ENCODE measurements around the gene HBM. TPM values are rescaled to one million over a fixed set of nuclear protein-coding genes. Genes with fewer than 3 reads are reported as not detected.
A peak's percentile ranks its signal among the peaks of the same experiment; 100 is the strongest.

Gene HBM
- total RNA-seq, 1 donor from 2014 or later: not detected

DNA sequence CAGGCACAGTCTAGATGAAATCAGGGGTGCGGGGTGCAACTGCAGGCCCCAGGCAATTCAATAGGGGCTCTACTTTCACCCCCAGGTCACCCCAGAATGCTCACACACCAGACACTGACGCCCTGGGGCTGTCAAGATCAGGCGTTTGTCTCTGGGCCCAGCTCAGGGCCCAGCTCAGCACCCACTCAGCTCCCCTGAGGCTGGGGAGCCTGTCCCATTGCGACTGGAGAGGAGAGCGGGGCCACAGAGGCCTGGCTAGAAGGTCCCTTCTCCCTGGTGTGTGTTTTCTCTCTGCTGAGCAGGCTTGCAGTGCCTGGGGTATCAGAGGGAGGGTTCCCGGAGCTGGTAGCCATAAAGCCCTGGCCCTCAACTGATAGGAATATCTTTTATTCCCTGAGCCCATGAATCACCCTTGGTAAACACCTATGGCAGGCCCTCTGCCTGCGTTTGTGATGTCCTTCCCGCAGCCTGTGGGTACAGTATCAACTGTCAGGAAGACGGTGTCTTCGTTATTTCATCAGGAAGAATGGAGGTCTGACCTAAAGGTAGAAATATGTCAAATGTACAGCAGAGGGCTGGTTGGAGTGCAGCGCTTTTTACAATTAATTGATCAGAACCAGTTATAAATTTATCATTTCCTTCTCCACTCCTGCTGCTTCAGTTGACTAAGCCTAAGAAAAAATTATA is 12.3 kb downstream of the HBM start:
- Mint-ChIP-seq H3K27ac (ENCODE audit: unreplicated experiment) (no peak overlapping the region), H3K27me3 (ENCODE audit: unreplicated experiment) (peaks cover 19% of the 10 kb centered on the region), H3K36me3 (ENCODE audit: low read depth, unreplicated experiment) (peaks cover 4% of the 10 kb centered on the region), H3K4me1 (ENCODE audit: unreplicated experiment) (peaks cover 3% of the 10 kb centered on the region), H3K4me3 (ENCODE audit: unreplicated experiment) (no peak overlapping the region), H3K9me3 (ENCODE audit: unreplicated experiment) (no peaks in the 10 kb centered on the region)
- no peak for DNase-seq (ENCODE audit: low spot score)
- TF ChIP-seq, protein P1, sequence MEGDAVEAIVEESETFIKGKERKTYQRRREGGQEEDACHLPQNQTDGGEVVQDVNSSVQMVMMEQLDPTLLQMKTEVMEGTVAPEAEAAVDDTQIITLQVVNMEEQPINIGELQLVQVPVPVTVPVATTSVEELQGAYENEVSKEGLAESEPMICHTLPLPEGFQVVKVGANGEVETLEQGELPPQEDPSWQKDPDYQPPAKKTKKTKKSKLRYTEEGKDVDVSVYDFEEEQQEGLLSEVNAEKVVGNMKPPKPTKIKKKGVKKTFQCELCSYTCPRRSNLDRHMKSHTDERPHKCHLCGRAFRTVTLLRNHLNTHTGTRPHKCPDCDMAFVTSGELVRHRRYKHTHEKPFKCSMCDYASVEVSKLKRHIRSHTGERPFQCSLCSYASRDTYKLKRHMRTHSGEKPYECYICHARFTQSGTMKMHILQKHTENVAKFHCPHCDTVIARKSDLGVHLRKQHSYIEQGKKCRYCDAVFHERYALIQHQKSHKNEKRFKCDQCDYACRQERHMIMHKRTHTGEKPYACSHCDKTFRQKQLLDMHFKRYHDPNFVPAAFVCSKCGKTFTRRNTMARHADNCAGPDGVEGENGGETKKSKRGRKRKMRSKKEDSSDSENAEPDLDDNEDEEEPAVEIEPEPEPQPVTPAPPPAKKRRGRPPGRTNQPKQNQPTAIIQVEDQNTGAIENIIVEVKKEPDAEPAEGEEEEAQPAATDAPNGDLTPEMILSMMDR (IDR thresholded peaks at IDR 0.05; ENCODE audit: unreplicated experiment): no peak

DNA sequence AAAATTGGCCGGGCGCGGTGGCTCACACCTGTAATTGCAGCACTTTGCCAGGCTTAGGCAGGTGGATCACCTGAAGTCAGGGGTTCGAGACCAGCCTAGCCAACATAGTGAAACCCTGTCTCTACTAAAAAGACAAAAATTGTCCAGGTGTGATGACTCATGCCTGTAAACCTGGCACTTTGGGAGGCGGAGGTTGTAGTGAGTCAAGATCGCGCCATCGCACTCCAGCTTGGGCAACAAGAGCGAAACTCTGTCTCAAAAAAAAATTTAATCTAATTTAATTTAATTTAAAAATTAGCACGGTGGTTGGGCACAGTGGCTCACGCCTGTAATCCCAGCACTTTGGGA is 12.9 kb downstream of the HBM start:
- TF ChIP-seq, protein P1 (IDR thresholded peaks at IDR 0.05; ENCODE audit: unreplicated experiment): no peak
- no peak for DNase-seq (ENCODE audit: low spot score)
- Mint-ChIP-seq H3K4me3 (ENCODE audit: unreplicated experiment) (no peak overlapping the region), H3K9me3 (ENCODE audit: unreplicated experiment) (no peaks in the 10 kb centered on the region), H3K27me3 (ENCODE audit: unreplicated experiment) (peaks cover 19% of the 10 kb centered on the region), H3K27ac (ENCODE audit: unreplicated experiment) (no peak overlapping the region), H3K4me1 (ENCODE audit: unreplicated experiment) (peaks cover 3% of the 10 kb centered on the region), H3K36me3 (ENCODE audit: low read depth, unreplicated experiment) (peaks cover 4% of the 10 kb centered on the region)

DNA sequence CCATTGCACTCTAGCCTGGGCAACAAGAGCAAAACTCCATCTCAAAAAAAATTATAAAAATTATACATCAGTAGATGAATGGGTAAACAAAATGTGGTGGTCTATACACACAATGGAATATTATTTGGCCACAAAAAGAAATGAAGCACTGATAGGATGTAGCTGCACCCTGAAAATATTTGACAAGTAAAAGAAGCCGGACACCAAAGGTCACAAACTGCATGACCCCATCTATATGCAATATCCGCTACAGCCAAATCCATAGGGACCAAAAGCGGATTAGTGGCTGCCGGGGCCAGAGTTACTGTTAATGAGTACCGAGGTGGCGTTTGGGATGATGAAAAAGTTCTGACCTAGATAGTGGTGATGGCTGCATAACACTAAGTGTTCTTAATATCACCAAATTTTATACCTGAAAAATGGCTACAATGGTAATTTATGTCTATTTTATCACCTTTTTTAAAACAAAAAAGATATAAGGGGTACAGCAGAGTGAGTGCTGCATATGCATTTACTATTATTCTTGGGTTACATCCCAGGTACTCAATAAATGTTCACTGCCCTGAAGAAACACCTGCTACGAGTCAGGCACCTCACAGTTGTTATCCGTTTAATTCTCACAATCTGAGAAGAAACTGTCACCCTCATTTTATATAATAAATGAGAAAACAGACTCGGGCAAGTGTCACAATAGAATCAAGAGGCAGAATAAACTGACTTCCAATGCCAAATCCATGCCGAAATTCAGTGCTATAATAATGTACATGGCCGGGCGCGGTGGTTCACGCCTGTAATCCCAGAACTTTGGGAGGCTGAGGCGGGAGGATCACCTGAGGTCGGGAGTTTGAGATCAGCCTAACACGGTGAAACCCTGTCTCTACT is 13.7 kb downstream of the HBM start:
- no peak overlapping the region for H3K4me3 Mint-ChIP-seq (ENCODE audit: unreplicated experiment)
- no peaks in the 10 kb centered on the region for H3K9me3 Mint-ChIP-seq (ENCODE audit: unreplicated experiment)
- TF ChIP-seq, protein P1 (IDR thresholded peaks at IDR 0.05; ENCODE audit: unreplicated experiment): no peak
- H3K4me1 Mint-ChIP-seq (ENCODE audit: unreplicated experiment): peaks cover 2% of the 10 kb centered on the region
- peaks cover 18% of the 10 kb centered on the region for H3K27me3 Mint-ChIP-seq (ENCODE audit: unreplicated experiment)
- no peak overlapping the region for H3K27ac Mint-ChIP-seq (ENCODE audit: unreplicated experiment)
- H3K36me3 Mint-ChIP-seq (ENCODE audit: low read depth, unreplicated experiment): peaks cover 4% of the 10 kb centered on the region
- no peak for DNase-seq (ENCODE audit: low spot score)

DNA sequence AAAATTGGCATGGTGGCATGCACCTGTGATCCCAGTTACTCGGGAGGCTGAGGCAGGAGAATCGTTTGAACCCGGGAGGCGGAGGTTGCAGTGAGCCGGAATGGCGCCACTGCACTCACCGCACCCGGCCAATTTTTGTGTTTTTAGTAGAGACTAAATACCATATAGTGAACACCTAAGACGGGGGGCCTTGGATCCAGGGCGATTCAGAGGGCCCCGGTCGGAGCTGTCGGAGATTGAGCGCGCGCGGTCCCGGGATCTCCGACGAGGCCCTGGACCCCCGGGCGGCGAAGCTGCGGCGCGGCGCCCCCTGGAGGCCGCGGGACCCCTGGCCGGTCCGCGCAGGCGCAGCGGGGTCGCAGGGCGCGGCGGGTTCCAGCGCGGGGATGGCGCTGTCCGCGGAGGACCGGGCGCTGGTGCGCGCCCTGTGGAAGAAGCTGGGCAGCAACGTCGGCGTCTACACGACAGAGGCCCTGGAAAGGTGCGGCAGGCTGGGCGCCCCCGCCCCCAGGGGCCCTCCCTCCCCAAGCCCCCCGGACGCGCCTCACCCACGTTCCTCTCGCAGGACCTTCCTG is 14.4 kb downstream of the HBM start, which contains the start of gene HBQ1:
TSS of gene HBQ1 (plus strand) at position 359 of the 575 bp plus-strand sequence. CDS start at position 387, 28 bp downstream.
- DNase-seq (ENCODE audit: low spot score): peak; percentile 85
- H3K4me1 Mint-ChIP-seq (ENCODE audit: unreplicated experiment): no peaks in the 10 kb centered on the region
- peaks cover 13% of the 10 kb centered on the region for H3K27me3 Mint-ChIP-seq (ENCODE audit: unreplicated experiment)
- no peak within 1 kb of the TSS for H3K27ac Mint-ChIP-seq (ENCODE audit: unreplicated experiment)
- TF ChIP-seq, protein P1 (IDR thresholded peaks at IDR 0.05; ENCODE audit: unreplicated experiment): peak; percentile 81
- H3K9me3 Mint-ChIP-seq (ENCODE audit: unreplicated experiment): no peaks in the 10 kb centered on the region
- peaks cover 7% of the 10 kb centered on the region for H3K36me3 Mint-ChIP-seq (ENCODE audit: low read depth, unreplicated experiment)
- H3K4me3 Mint-ChIP-seq (ENCODE audit: unreplicated experiment): no peak within 1 kb of the TSS

Data from endothelial cell (in vitro differentiated cells).